ENCODE measurements around the gene ELAVL4.

Gene ELAVL4

DNA sequence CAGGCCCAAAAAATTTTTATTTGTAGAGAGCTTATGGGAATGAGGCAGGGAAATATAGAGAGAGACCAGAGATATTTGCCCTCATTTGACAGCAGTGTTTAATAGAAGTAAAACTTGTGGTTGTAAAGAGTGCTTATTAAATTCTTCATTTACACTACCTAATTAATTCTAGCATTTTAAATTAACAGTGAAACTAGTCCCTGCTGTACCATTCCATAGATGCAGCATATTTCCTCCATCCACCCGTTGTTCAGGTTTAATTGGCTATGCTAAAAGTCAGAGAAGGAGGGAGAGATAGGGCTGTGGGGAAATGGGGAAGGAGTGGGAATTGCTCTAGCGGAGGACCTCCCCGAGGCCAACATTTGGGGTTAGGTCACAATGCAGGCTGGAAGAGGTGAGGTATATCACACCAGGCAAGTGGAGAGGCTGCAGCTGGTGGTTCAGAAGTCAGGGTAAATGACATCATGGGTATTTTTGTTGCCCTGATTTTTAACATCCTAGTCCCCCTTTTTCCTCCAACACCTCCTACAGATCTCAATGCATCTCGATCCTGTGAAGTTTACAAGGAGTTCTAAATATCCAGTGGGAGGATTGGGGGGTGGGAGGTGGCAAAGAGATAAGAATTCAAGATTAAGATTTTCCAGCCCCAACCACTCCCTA lies 38.6 kb downstream of the ELAVL4 start:
- Mint-ChIP-seq H3K27me3 (ENCODE audit: low read depth) (no peaks in the 10 kb centered on the region), H3K27ac (no peak overlapping the region), H3K36me3 (ENCODE audit: low read depth) (no peaks in the 10 kb centered on the region), H3K9me3 (no peaks in the 10 kb centered on the region), H3K4me3 (no peak overlapping the region), H3K4me1 (no peaks in the 10 kb centered on the region)
- TF ChIP-seq, protein P1, sequence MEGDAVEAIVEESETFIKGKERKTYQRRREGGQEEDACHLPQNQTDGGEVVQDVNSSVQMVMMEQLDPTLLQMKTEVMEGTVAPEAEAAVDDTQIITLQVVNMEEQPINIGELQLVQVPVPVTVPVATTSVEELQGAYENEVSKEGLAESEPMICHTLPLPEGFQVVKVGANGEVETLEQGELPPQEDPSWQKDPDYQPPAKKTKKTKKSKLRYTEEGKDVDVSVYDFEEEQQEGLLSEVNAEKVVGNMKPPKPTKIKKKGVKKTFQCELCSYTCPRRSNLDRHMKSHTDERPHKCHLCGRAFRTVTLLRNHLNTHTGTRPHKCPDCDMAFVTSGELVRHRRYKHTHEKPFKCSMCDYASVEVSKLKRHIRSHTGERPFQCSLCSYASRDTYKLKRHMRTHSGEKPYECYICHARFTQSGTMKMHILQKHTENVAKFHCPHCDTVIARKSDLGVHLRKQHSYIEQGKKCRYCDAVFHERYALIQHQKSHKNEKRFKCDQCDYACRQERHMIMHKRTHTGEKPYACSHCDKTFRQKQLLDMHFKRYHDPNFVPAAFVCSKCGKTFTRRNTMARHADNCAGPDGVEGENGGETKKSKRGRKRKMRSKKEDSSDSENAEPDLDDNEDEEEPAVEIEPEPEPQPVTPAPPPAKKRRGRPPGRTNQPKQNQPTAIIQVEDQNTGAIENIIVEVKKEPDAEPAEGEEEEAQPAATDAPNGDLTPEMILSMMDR (IDR thresholded peaks at IDR 0.05; ENCODE audit: unreplicated experiment in 3 of 3) = no peak

DNA sequence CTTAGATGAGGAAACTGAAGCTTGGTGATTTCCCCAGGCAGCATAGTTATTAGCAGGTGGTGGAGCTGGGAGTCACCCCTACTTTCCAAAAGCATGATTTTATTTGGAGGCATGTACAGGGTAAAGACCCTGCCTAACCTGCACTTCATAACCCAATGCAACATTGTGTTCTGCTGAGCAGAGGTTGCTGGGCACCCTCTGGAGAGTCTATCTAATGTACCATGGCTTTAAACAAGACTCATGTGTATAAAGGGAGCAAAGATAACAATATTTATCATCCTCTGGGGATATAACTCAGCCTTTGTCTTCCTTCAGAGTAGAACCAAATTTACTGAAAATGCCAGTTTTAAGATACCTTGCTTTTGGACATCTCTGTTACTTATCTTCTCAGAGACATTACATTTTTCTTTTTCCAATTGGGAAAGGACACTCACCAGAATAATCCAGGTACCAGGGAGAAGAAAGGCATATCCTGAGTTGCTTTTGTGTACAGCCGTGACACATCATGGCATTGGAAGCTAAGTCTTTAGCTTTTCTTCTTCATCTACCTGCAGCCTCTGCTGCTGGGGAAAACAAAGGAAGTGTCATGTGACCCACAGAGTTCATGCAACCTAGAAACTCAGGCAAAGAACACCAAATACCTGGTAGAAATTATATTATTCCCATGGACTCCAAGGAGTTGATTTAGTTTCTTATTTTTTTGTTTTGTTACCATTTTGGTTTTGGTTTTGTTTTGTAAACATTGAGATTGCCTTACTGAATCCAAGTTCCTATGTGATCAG lies 39.6 kb downstream of the ELAVL4 start:
- Mint-ChIP-seq H3K4me3 (no peak overlapping the region), H3K36me3 (ENCODE audit: low read depth) (no peaks in the 10 kb centered on the region), H3K27me3 (ENCODE audit: low read depth) (no peaks in the 10 kb centered on the region), H3K9me3 (no peaks in the 10 kb centered on the region), H3K27ac (no peak overlapping the region), H3K4me1 (no peaks in the 10 kb centered on the region)
- TF ChIP-seq, protein P1 (IDR thresholded peaks at IDR 0.05; ENCODE audit: unreplicated experiment in 3 of 3) = no peak

DNA sequence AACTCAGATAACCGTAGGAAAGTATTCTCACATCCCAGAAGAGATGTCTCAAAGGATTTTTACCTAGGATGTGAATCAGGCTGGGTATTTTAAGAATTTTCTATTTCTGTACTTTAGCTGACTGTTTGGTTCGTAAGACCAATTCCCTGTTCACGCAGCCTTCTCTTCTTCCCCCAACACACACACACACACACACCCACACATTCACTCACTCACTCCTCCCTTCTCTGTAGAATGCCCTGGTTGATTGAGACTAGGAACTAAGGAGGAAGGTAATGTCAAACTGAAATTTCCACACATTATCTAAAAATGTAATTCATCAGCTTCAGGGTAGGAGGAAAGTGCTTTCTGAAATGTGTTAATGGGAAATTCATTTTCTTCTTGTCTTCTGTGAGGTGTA lies 43.5 kb downstream of the ELAVL4 start:
- TF ChIP-seq, protein P1 (IDR thresholded peaks at IDR 0.05; ENCODE audit: unreplicated experiment in 3 of 3) = no peak
- no peak overlapping the region for H3K27ac Mint-ChIP-seq
- no peaks in the 10 kb centered on the region for H3K36me3 Mint-ChIP-seq (ENCODE audit: low read depth)
- H3K4me1 Mint-ChIP-seq = no peaks in the 10 kb centered on the region
- H3K9me3 Mint-ChIP-seq = no peaks in the 10 kb centered on the region
- H3K4me3 Mint-ChIP-seq = no peak overlapping the region
- H3K27me3 Mint-ChIP-seq (ENCODE audit: low read depth) = peaks cover 3% of the 10 kb centered on the region

DNA sequence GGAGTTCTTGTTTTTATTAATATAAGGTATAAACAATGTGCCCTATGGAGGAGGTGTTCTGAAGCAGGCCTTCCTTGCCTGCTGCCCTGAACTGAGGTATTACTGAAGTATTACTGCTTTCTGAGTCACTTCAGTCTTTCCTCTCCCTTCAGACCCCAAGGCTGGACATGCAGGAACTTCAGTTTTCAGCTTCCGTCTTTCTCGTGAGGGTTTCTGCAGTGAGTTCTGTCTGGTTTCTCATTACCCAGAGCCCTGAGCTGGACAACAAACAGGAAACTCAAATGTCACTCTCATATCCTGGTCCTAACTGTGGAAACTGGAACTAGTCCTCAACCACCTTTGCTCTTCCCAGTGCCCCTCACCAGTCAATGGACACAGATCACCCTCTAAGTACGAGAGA lies 46.8 kb downstream of the ELAVL4 start:
- H3K4me3 Mint-ChIP-seq = no peak overlapping the region
- H3K9me3 Mint-ChIP-seq = peaks cover 6% of the 10 kb centered on the region
- H3K27ac Mint-ChIP-seq = no peak overlapping the region
- H3K36me3 Mint-ChIP-seq (ENCODE audit: low read depth) = no peaks in the 10 kb centered on the region
- H3K4me1 Mint-ChIP-seq = no peaks in the 10 kb centered on the region
- peaks cover 3% of the 10 kb centered on the region for H3K27me3 Mint-ChIP-seq (ENCODE audit: low read depth)
- TF ChIP-seq, protein P1 (IDR thresholded peaks at IDR 0.05; ENCODE audit: unreplicated experiment in 3 of 3) = no peak

DNA sequence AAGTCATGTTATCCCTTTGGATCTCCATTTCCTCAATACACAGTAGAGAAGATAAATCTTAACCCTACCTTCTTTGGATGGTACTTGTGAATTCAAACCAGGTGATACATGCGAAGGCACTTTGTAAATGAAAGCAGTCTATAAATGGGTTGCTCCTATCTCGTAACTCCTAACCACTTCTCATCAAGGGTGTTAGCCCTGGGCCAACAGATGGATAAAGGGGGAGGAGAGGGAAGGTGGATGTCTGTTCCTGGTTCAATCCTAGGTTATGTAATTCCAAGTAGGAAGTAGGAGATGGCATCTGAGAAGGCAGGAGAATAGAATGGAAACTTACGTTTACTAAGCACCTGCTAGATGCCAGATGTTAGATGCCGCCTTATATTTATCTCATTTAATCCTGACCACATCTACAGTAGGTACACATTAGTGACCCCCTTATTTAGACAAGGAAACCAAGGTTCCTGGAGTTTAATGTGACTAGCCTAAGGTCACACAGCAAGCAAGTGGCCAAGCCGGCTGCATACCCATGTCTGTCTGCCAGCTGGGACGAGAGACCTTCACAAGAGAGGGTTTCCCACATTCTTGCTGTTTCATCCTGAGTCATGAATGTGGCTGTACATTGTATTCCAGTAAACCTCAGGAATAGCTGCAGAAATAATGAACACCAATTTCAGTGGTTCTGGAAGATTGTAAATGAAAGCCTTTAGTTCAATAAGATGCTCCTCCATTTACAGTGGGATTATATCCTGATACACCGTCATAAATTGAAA lies 47.7 kb downstream of the ELAVL4 start:
- H3K27ac Mint-ChIP-seq = no peak overlapping the region
- no peak overlapping the region for H3K4me3 Mint-ChIP-seq
- H3K4me1 Mint-ChIP-seq = no peaks in the 10 kb centered on the region
- TF ChIP-seq, protein P1 (IDR thresholded peaks at IDR 0.05; ENCODE audit: unreplicated experiment in 3 of 3) = no peak
- H3K9me3 Mint-ChIP-seq = peaks cover 6% of the 10 kb centered on the region
- H3K36me3 Mint-ChIP-seq (ENCODE audit: low read depth) = no peaks in the 10 kb centered on the region
- peaks cover 3% of the 10 kb centered on the region for H3K27me3 Mint-ChIP-seq (ENCODE audit: low read depth)

All from nephron (organoid).